HG02840 (cell line): ENCODE measurements around the gene PHLDA3.

ENCODE experiments used
- ATAC-seq: cut with Tn5 transposase; IDR thresholded peaks from one replicate; pipeline ENCODE4 v1.9.1; 2021; ENCODE audit warnings: mild to moderate bottlenecking, moderate library complexity, moderate number of reproducible peaks; ENCODE audit not compliant: unreplicated experiment, low FRiP score

The PHLDA3 gene

GRCh38 chr1:201468501-201468843 is 516 bp downstream of the PHLDA3 start:
- ATAC-seq = no peak

DNA sequence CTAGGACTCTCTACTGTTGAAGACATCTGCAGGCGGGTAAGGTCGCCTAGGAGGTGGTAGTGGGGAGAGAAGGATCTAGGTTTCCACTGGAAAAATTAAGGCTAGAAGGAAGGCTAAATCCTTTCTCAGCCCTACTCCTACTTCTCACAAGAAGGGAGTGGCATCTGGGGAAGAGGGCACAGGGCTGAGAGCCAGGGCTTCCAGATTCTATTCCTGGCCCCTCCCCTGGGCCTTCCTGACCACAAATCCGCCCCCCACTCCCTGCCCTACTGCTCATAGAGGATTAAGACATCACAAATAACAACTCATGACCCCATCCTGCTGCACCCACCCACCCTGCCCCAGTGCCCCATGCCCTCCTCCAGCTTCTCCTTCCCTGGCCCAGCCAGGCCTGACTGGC is 2.5 kb downstream of the PHLDA3 start:
- no peak for ATAC-seq

GRCh38 chr1:201465698-201466290 is 3.2 kb downstream of the PHLDA3 start:
- ATAC-seq = no peak

GRCh38 chr1:201463071-201463552 is 5.9 kb downstream of the PHLDA3 start:
- no peak for ATAC-seq

DNA sequence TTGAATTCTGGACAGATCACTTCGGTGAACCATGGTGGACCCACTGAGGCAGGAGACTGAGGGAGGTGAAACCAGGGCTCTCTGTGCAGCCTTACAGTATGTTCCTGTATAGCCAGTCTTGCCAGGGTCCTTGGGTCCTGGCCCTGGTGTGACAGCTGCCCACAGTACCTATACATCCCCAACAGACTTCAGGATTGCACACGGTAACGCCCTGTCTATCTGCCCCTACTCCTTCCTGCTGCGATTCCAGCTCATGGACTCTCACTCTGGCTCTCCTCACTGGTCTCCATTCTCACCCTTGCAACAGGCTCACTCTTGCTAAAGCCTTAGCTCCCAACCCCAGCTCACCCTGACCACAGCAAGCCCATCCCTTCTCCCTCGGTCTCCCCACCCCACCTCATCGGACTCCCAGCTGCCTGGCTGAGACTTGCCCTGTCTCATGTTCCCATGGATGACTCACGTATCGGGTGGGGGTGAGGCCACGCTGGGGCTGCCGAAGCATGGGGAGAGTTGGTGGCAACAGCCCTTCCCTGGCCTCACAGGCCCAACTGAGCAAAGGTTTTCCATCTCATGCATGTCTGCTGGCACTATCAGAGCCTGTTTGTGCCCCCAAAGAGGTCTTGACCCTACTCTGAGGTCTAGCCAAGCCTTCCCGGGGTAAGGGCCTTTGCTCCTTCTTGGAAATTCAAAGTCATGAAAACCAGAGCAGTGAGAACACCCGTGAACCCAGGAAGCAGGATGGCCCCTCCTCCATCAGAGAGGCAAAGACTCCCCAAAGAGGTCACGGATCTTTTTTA is 7.1 kb downstream of the PHLDA3 start:
- ATAC-seq = no peak

DNA sequence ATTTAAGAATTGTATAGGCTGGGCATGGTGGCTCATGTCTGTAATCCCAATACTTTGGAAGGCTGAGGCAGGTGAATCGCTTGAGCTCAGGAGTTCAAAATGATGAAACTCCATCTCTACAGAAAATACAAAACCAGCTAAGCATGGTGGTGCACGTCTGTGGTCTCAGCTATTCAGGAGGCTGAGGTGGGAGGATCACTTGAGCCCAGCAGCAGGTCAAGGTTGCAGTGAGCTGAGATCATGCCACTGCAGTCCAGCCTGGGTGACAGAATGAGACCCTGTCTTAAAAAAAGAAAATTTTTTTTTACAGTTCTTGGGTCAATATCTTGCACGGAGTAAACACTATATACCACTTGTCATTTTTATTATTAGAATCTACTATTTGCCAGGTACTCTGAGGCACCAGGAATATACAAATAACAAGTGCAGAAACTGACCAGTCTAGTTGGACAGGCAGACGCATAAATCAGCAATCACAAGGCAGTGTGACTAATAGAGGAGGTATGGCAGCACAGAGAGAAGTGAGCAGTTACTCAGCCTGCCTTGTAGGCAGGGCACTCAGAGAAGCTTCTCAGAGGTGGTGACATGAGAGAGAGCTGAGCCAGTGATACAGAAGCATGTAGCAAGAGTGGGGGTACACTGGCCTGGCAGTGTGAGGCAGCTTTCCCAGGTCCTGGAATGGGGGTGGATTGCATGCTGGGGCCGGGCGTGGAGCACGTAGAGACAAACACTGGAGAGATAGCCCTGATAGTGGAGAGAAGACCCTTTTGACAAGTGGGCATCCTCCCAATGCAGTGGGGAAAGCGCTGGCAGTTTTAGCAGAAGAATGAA is 8.0 kb downstream of the PHLDA3 start:
- no peak for ATAC-seq

- ATAC-seq = no peak
Measured at GRCh38 chr1:201459775-201460174, 9.2 kb downstream of the PHLDA3 start.

DNA sequence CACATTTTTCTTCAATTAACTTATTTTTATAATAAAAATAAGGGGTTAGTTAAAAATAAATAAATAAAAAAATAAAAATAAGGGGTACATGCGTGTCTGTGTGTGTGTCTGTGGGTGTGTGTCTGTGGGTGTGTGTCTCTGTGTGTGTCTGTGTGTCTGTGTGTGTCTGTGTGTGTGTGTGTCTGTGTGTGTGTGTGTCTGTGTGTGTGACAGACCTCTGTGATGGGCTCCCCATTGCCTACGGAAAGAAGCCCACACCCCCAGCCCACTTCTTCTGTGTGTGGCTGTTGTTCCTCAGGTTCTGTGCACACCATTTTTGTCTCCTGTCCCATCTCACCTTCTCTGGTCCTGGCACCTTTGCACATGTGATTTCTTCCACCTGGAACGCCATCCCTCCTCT is 9.9 kb downstream of the PHLDA3 start:
- no peak for ATAC-seq

GRCh38 chr1:201457508-201457960 is 11.5 kb downstream of the PHLDA3 start:
- ATAC-seq = no peak

DNA sequence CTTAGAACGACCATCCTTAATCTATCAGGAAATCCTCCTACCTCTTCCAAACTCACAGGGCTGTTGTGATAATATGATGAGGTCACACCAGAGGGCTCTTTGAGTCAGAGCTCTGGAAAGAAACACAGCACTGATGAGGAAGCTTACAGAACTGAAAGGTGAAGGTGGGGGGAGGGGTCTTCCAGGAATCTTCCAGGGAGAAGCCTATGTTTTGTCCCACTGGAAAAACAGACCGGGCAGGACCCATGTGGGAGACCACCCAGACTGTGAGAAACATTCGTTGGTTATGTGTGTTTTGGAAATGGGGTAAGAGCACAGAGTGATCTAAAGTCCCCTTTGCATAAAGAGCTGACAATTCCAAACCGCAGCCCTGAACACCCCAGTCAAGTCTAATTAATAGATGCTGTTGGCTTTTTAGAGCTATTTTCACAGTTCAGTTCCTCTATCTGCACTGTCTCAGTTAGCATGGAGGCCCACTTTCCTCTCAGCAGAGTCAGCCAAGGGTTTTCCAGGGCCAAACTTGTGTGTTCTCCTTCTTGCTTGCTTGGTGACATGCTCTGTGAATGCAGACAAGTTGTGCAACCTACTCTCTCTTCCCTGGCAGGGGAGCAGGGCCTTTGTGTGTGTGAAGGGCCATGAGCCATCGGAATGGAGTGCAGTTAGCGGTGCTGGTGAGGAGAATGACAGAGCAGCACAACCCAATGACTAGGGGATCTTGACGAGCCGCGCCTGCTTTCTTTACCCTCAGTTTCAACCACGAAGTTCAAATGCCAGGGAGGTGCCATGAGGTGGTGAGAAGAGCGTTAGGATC is 12.3 kb downstream of the PHLDA3 start:
- ATAC-seq = no peak

GRCh38 chr1:201455098-201455497 is 13.9 kb downstream of the PHLDA3 start:
- ATAC-seq = no peak

DNA sequence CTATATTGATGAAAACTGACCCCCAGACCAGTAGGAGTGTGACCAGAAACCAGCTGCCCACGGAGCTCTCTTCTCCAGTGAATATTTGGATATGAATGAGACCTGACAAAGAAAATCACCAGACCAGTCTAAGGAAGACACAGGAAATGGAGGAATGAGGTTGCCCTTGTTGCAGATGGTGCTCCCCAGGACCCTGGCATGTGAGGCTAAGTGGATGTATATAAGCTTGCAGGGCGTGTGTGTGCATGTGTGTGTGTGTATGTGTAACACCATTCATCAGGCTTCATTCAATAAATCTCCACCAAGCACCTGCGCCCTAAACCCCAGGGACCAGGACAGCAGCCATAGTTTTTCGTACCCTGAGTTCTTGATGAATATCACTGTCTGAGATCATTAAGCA is 14.4 kb downstream of the PHLDA3 start:
- ATAC-seq = no peak

GRCh38 chr1:201452866-201453265 is 16.1 kb downstream of the PHLDA3 start:
- ATAC-seq = no peak

DNA sequence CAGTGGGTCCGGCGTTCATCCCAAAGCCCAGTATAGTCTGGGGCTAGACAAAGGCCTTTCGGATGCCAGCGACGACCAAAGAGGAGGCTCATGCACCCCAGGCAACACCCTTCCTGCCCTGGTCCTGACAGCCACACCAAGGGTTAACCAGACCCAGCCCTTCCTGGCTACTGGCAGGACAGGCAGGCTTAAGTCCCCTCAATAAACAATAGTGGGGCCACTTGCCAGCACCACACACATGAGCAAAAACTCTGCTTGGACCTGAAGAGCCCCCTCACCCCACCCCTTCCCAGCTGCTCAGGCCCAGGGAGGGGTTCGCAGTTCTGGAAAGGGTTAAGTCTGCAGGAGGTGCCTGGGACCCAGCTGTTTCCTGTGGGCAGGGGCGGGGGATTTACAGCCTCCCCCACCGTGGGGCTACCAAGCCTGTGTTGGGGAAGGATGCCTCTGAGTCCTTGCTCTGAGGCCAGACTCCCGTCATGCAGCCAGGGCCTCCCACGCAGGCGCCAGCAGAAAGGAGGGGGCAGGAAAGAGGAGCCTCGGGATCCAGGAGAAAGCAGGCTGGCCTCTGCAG is 18.2 kb downstream of the PHLDA3 start:
- no peak for ATAC-seq

DNA sequence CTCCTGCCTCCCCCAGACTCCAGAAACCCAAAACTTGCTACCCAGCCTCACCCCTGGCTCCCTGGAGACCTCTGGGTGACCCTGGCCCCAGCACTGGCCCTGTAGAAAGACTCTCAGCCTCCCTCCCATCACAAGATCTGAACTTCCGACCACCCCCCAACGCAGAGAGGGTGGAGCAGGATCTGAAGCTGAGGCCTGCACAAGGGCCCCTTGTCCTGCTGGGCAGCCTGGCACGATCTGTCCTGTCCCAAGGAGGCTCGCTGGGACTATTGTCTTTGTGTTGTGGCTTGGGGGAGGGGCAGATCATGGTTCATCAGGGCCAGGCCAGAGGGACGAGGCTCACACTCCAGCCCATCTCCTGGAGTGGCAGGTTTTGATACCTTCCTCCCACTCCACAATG is 20.0 kb downstream of the PHLDA3 start:
- no peak for ATAC-seq

DNA sequence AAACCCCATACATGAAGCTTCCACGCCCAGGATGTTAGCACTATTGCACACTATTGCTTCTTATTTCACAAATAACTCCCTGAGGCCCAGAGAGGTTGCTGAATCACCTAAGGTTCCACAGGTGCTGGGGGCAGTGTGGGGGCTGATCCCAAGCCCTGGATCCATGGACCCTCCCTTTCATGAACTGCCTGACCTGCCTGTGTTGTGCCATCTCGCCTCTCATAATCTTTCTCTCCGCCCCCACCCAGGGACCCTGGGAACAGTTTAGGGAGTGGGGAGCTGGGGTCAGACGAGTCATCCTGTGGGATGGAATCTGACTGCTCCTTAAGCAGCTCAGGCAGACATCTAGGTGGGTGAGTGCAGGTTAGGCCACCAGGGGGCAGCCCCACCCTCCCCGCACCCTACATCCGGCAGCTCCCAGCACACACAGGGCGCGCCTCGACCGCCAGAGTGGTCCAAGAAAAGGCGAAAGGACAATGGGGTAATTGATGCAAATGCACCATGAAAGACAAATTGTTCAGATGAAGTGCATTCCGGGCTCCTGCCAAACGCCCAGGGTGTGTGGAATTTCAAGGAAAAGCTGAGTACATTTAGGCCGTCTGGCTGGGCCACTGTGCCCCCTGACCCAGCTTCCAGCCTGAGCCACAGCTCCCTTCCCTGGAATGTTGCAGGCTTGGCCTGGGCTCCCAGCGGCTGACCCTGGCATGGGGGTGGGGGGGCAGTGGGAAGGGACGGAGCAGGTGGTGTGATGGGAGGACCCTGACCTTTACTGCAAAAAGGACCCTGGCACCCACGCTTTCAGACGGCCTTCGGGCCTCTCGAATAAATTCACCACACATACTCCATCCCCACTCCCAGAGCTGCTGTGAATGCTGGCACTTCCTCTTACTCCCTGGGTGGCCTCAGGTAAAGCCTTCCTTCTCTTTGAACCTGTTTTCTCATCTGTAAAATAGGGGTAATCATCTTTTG is 20.8 kb downstream of the PHLDA3 start:
- ATAC-seq = no peak

DNA sequence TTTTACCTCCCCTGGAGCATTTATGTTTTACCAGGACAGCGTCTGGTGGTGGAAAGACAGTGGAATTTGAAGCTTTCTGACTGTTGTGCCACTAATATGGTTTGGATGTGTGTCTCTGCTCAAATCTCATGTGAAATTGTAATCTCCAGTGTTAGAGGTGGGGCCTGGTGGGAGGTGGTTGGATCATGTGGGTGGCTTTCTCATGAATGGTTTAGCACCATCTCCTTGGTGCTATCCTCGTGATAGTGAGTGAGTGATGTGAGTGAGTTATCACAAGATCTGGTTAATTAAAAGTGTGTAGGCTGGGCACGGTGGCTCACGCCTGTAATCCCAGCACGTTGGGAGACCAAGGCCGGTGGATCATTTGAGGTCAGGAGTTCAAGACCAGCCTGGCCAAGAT is 23.7 kb downstream of the PHLDA3 start:
- ATAC-seq = no peak

DNA sequence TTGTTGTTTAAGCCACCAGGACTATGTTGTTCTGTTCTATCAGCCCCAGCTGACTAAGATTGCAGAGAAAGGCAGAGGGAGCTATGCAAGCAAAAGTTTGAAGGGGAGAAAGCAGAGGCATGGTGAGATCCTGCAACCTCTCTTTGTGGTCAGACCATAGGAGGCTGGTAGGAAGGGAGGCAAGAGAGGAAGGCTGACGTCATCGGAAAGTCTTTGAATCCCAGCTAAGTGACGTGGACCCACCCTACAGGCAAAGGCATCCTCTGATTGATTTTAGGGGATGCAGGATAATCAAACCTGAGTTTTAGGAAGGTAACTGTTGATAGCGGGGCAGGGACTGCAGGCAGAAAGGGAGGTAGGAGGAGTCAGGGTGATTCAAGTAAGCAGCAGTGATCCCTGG is 24.2 kb downstream of the PHLDA3 start:
- ATAC-seq = no peak

DNA sequence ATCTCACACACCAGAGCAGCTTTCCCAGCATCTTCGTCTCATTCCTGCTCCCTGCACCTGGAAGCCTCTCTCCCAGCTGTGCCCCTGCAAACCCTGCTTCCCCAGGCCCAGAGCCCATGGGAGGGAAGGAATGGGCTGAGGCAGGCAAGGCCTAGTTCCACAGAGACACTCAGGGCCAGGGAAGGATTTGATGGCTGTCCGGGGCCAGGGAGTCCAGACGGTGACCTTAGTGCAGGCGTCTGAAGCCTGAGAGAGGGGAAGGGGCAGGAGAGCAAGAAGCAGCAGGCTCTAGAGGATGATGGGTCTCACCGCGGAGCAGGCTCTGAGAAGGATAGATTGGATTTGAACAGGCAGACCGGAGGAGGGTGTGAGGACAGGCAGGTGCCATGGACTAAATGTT is 25.2 kb downstream of the PHLDA3 start:
- no peak for ATAC-seq
